HepG2 (cell line): ENCODE results near the gene MYL6. TPM values are rescaled to one million over a fixed set of nuclear protein-coding genes. Genes with fewer than 3 reads are reported as not detected.

Experiments
- ARHGAP35 ChIP-seq: sonication (generic); formaldehyde crosslinking; IDR thresholded peaks from 2 replicates; pipeline ENCODE4 v1.9.0; 2022; ENCODE audit warnings: mild to moderate bottlenecking, inconsistent platforms, moderate library complexity, missing genetic modification reagents, borderline replicate concordance
- CREBL2 ChIP-seq: sonication (generic); formaldehyde crosslinking; IDR thresholded peaks from 2 replicates; pipeline ENCODE4 v1.8.1; 2023; ENCODE audit warnings: missing genetic modification reagents, mild to moderate bottlenecking, borderline replicate concordance
- EHMT2 ChIP-seq: fragments of 200-600 bp; sonication (generic); IDR thresholded peaks from 2 replicates; pipeline ENCODE4 v1.7.0; 2017; ENCODE audit warnings: antibody characterized with exemption, low read depth, low read length, borderline replicate concordance
- ELK4 ChIP-seq: sonication (generic); formaldehyde crosslinking; IDR thresholded peaks from 2 replicates; pipeline ENCODE4 v1.9.0; 2021; ENCODE audit warnings: missing genetic modification reagents, borderline replicate concordance
- EZH2 ChIP-seq: conservative IDR thresholded peaks from 2 replicates; pipeline ENCODE4 v1.6.1; 2012; ENCODE audit warnings: mild to moderate bottlenecking, low read depth, low read length, moderate library complexity
- LCORL ChIP-seq, 2 experiments: fragments of 450-650 bp in 1 of 2; sonication (generic) in 1 of 2; formaldehyde crosslinking in 1 of 2; IDR thresholded peaks; 2 replicates each; pipeline versions ENCODE4 v1.5.0 to v1.6.1; 2017 to 2020; ENCODE audit warnings: antibody characterized with exemption in 1 of 2, missing genetic modification reagents in 1 of 2
- MBD4 ChIP-seq: IDR thresholded peaks from 2 replicates; pipeline ENCODE4 v1.6.1; 2012; ENCODE audit warnings: low read length, inconsistent platforms, borderline replicate concordance
- MED8 ChIP-seq: sonication (generic); formaldehyde crosslinking; IDR thresholded peaks from 2 replicates; pipeline ENCODE4 v1.8.1; 2023; ENCODE audit warnings: mild to moderate bottlenecking, missing genetic modification reagents; ENCODE audit not compliant: insufficient replicate concordance
- NAIF1 ChIP-seq: sonication (generic); formaldehyde crosslinking; IDR thresholded peaks from 2 replicates; pipeline ENCODE4 v1.5.0; 2020; ENCODE audit warnings: mild to moderate bottlenecking, missing genetic modification reagents, borderline replicate concordance
- NFE2L2 ChIP-seq: fragments of 150-350 bp; IDR thresholded peaks from 2 replicates; pipeline ENCODE4 v1.6.1; 2014; ENCODE audit warnings: low read length
- NFIC ChIP-seq: IDR thresholded peaks from 2 replicates; pipeline ENCODE4 v1.6.1; 2012; ENCODE audit warnings: mild to moderate bottlenecking, low read length, inconsistent platforms
- PTBP1 ChIP-seq: fragments of 200-400 bp; formaldehyde crosslinking; IDR thresholded peaks from 2 replicates; pipeline ENCODE4 v1.6.1; 2018; ENCODE audit warnings: low read length, low read depth; ENCODE audit not compliant: poor library complexity, severe bottlenecking
- SATB2 ChIP-seq: sonication (generic); formaldehyde crosslinking; IDR thresholded peaks from 2 replicates; pipeline ENCODE4 v1.5.0; 2020; ENCODE audit warnings: missing genetic modification reagents
- SIN3A ChIP-seq: IDR thresholded peaks from 2 replicates; pipeline ENCODE4 v1.6.1; 2011; ENCODE audit warnings: low read depth, mild to moderate bottlenecking, control low read depth, low read length, borderline replicate concordance
- SIN3B ChIP-seq: fragments of 150-350 bp; IDR thresholded peaks from 2 replicates; pipeline ENCODE4 v1.6.1; 2014; ENCODE audit warnings: low read length
- SMARCE1 ChIP-seq: fragments of 450-650 bp; IDR thresholded peaks from 2 replicates; pipeline ENCODE4 v1.6.1; 2017; ENCODE audit warnings: borderline replicate concordance
- TEAD3 ChIP-seq: optimal IDR thresholded peaks from 2 replicates; pipeline ENCODE3; 2016; ENCODE audit warnings: borderline replicate concordance
- ZBTB3 ChIP-seq: sonication (generic); formaldehyde crosslinking; IDR thresholded peaks from 2 replicates; pipeline ENCODE4 v1.4.0; 2020; ENCODE audit warnings: low read depth, mild to moderate bottlenecking, moderate library complexity, missing genetic modification reagents, borderline replicate concordance
- ZBTB44 ChIP-seq: sonication (generic); formaldehyde crosslinking; IDR thresholded peaks from 2 replicates; pipeline ENCODE4 v1.4.0; 2020; ENCODE audit warnings: missing genetic modification reagents
- ZNF138 ChIP-seq: sonication (generic); formaldehyde crosslinking; IDR thresholded peaks from 2 replicates; pipeline ENCODE4 v1.5.0; 2020; ENCODE audit warnings: mild to moderate bottlenecking, low read depth, missing genetic modification reagents
- ZNF317 ChIP-seq: sonication (generic); formaldehyde crosslinking; IDR thresholded peaks from 2 replicates; pipeline ENCODE4 v1.5.0; 2020; ENCODE audit warnings: mild to moderate bottlenecking, missing genetic modification reagents
- ZNF605 ChIP-seq: sonication (generic); formaldehyde crosslinking; IDR thresholded peaks from 2 replicates; pipeline ENCODE4 v1.8.0; 2022; ENCODE audit warnings: mild to moderate bottlenecking, missing genetic modification reagents
- ZNF775 ChIP-seq: sonication (generic); formaldehyde crosslinking; IDR thresholded peaks from 2 replicates; pipeline ENCODE4 v1.4.0; 2020; ENCODE audit warnings: missing genetic modification reagents, mild to moderate bottlenecking, moderate library complexity, borderline replicate concordance
- ZNF790 ChIP-seq: sonication (generic); formaldehyde crosslinking; IDR thresholded peaks from 2 replicates; pipeline ENCODE4 v1.8.0; 2022; ENCODE audit warnings: missing genetic modification reagents, mild to moderate bottlenecking, borderline replicate concordance
- polyA plus RNA-seq, 8 experiments: library from polyadenylated mRNA; depleted of rRNA in 3 of 8; stranded (reverse) in 7 of 8; unstranded in 1 of 8; fragments of >200 nt; fragmentation: Illumina TruSeq in 4 of 8; extraction: Trizol in 4 of 8; gene quantifications; 2 replicates each; pipeline versions ENCODE4 v1.2.1 to v1.2.3, GENCODE V29; 2011 to 2016; ENCODE audit warnings: low read depth in 4 of 8, missing spikeins in 1 of 8, mixed read lengths in 1 of 8; ENCODE audit not compliant: insufficient read depth in 1 of 8
- total RNA-seq, 5 experiments: library from RNA; depleted of rRNA; stranded (reverse); fragments of >200 nt; fragmentation: Illumina TruSeq; extraction: Trizol; gene quantifications; 2 replicates each; pipeline ENCODE4 v1.2.3, GENCODE V29; 2016; ENCODE audit warnings: low read depth in 1 of 5

The MYL6 gene
- total and polyA plus RNA-seq, 2 of the 13 experiments (the other 11 are each of a cell fraction or from before 2014, with no cell fraction given) = 1,127 to 1,192 TPM

GRCh38 chr12:56117778-56118687 is 40.1 kb upstream of the MYL6 start, which contains the start of gene ZC3H10 (continued):
- no peak for TF ChIP-seq EHMT2
- TF ChIP-seq ZNF138 = peak; percentile 93
- no peak for TF ChIP-seq NFIC
- no peak for TF ChIP-seq LCORL (IDR thresholded peaks at IDR 0.05)
- peak; percentile 88 for TF ChIP-seq LCORL (CRISPR knock-in tag; IDR thresholded peaks at IDR 0.05)
- TF ChIP-seq MED8 (CRISPR knock-in tag) = no peak
- TF ChIP-seq ZNF775 (CRISPR knock-in tag) = no peak
- TF ChIP-seq MBD4 = no peak
- TF ChIP-seq TEAD3 = peak; percentile 90
- TF ChIP-seq SIN3B = peak; percentile 86
- no peak; the same call in 1 of the 2 replicates for TF ChIP-seq ZBTB44 (CRISPR knock-in tag)
- no peak for TF ChIP-seq NFE2L2
- 0 out of 2 replicates have a peak, but pooled peaks have one; percentile 48 for TF ChIP-seq ZNF317 (CRISPR knock-in tag)
- no peak for TF ChIP-seq ZNF790 (CRISPR knock-in tag)
- no peak for TF ChIP-seq SMARCE1
- TF ChIP-seq EZH2 = no peak
- TF ChIP-seq ZBTB3 (CRISPR knock-in tag) = no peak
- TF ChIP-seq NAIF1 (CRISPR knock-in tag) = peak; percentile 84
- peak; percentile 91 for TF ChIP-seq ZNF605 (CRISPR knock-in tag)
- no peak for TF ChIP-seq ARHGAP35
- no peak; the same call in 1 of the 2 replicates for TF ChIP-seq ELK4 (CRISPR knock-in tag)
- TF ChIP-seq SATB2 (CRISPR knock-in tag) = no peak
- TF ChIP-seq CREBL2 = no peak
- TF ChIP-seq SIN3A = peak; percentile 98
- no peak for TF ChIP-seq PTBP1
